Hepatocyte (in vitro differentiated cells): ENCODE results near the gene CRYGA. TPM values are rescaled to one million over a fixed set of nuclear protein-coding genes. Genes with fewer than 3 reads are reported as not detected.

Source experiments
- DNase-seq: peaks from one replicate; pipeline ENCODE4 v3.0.0-alpha.2; 2016; ENCODE audit warnings: low spot score
- H2AFZ ChIP-seq: fragments of 200-600 bp; sonication (generic); 2 replicates; pipeline ENCODE4 v1.6.0; 2016; ENCODE audit warnings: antibody characterized with exemption, mild to moderate bottlenecking
- H3K27ac ChIP-seq: fragments of 200-600 bp; sonication (generic); 2 replicates; pipeline ENCODE4 v1.5.1; 2016; ENCODE audit warnings: mild to moderate bottlenecking
- H3K27me3 ChIP-seq: fragments of 200-600 bp; sonication (generic); 2 replicates; pipeline ENCODE4 v1.6.1; 2016
- H3K36me3 ChIP-seq: fragments of 200-600 bp; sonication (generic); replicated peaks from 2 replicates; pipeline ENCODE4 v1.5.1; 2016; ENCODE audit warnings: low read depth; ENCODE audit not compliant: insufficient read depth
- H3K4me1 ChIP-seq: fragments of 200-600 bp; sonication (generic); 2 replicates; pipeline ENCODE4 v1.5.1; 2016; ENCODE audit warnings: mild to moderate bottlenecking, moderate library complexity; ENCODE audit not compliant: insufficient read depth
- H3K4me2 ChIP-seq: fragments of 200-600 bp; sonication (generic); 2 replicates; pipeline ENCODE4 v1.6.0; 2016
- H3K4me3 ChIP-seq: fragments of 200-600 bp; sonication (generic); 2 replicates; pipeline ENCODE4 v1.5.1; 2016; ENCODE audit warnings: mild to moderate bottlenecking
- H3K79me2 ChIP-seq: fragments of 200-600 bp; sonication (generic); 2 replicates; pipeline ENCODE4 v1.6.0; 2017; ENCODE audit warnings: mild to moderate bottlenecking
- H3K9me2 ChIP-seq: fragments of 200-600 bp; sonication (generic); replicated peaks from 2 replicates; pipeline ENCODE4 v1.6.0; 2017; ENCODE audit warnings: mild to moderate bottlenecking; ENCODE audit not compliant: insufficient read depth
- H3K9me3 ChIP-seq: fragments of 200-600 bp; sonication (generic); 2 replicates; pipeline ENCODE4 v1.5.1; 2016; ENCODE audit warnings: low read depth, mild to moderate bottlenecking
- H4K20me1 ChIP-seq: fragments of 200-600 bp; sonication (generic); 2 replicates; pipeline ENCODE4 v1.6.0; 2016; ENCODE audit warnings: mild to moderate bottlenecking; ENCODE audit not compliant: insufficient read depth, poor library complexity, severe bottlenecking
- EZH2 ChIP-seq: fragments of 200-600 bp; sonication (generic); IDR thresholded peaks from 2 replicates; pipeline ENCODE4 v1.6.1; 2016; ENCODE audit warnings: antibody characterized with exemption, mild to moderate bottlenecking, borderline replicate concordance
- EZH2phosphoT487 ChIP-seq: fragments of 200-600 bp; sonication (generic); IDR thresholded peaks from one replicate; pipeline ENCODE4 v1.6.1; 2018; ENCODE audit warnings: antibody characterized with exemption, mild to moderate bottlenecking, low read depth, moderate library complexity; ENCODE audit not compliant: unreplicated experiment, severe bottlenecking
- WGBS: methylation state at CpG from one replicate; pipeline ENCODE4 v1.1.6; 2016; ENCODE audit warnings: low lambda C conversion rate; ENCODE audit errors: missing lambda C conversion rate; 5-methylcytosine and 5-hydroxymethylcytosine counted together
- polyA plus RNA-seq: library from polyadenylated mRNA; unstranded; fragments of >200 nt; fragmentation: Nextera tagmentation; extraction: Ambion mirVana; gene quantifications from 2 replicates; pipeline ENCODE4 v1.2.1, GENCODE V29; 2016
- total RNA-seq: library from RNA; depleted of rRNA; stranded (reverse); fragments of >200 nt; gene quantifications from 2 replicates; pipeline ENCODE4 v1.2.3, GENCODE V29; 2014
- TF ChIP-seq, protein P1 (sequence below): fragments of 200-600 bp; sonication (generic); IDR thresholded peaks from 2 replicates; pipeline ENCODE4 v1.5.1; 2016; ENCODE audit warnings: antibody characterized with exemption, mild to moderate bottlenecking; ENCODE audit not compliant: poor library complexity

Gene CRYGA
- total and polyA plus RNA-seq, 2 experiments from 2014 or later, result not detected

DNA sequence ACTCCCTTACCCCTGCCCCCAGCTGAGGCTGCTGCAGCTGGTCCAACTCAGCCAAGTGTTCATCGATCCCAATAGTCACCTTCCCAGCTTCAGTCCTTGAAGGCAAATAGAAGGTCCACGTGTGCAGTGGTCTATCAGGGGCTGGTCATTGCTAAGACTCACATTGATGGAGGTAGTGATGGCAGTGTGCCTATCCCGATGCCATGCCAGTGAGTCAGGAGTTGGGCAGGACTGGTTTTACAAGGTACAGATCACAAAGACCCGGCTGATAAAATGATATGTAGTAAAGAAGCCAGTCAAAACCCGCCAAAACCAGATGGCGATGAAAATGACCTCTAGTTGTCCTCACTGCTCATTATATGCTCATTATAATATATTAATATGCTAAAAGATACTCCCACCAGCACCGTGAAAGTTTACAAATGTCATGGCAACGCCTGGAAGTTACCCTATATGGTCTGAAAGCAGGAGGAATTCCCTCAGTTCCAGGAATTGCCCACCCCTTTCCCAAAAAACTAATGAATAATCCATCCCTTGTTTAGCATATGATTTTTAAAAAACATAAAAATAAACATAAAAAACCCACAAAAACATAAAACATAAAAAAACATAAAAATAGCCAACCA lies 29.3 kb upstream of the CRYGA start:
- no peak for DNase-seq
- Histone ChIP-seq H3K36me3 (no peaks in the 10 kb centered on the region), H3K4me1 (no peaks in the 10 kb centered on the region), H3K9me3 (no peaks in the 10 kb centered on the region), H3K27ac (no peak overlapping the region), H2AFZ (no peak overlapping the region), H3K4me2 (no peak overlapping the region), H3K4me3 (no peak overlapping the region), H4K20me1 (no peaks in the 10 kb centered on the region), H3K79me2 (no peaks in the 10 kb centered on the region), H3K27me3 (no peaks in the 10 kb centered on the region), H3K9me2 (no peaks in the 10 kb centered on the region)
- TF ChIP-seq EZH2 (no peak), EZH2phosphoT487 (no peak)
- TF ChIP-seq, protein P1, sequence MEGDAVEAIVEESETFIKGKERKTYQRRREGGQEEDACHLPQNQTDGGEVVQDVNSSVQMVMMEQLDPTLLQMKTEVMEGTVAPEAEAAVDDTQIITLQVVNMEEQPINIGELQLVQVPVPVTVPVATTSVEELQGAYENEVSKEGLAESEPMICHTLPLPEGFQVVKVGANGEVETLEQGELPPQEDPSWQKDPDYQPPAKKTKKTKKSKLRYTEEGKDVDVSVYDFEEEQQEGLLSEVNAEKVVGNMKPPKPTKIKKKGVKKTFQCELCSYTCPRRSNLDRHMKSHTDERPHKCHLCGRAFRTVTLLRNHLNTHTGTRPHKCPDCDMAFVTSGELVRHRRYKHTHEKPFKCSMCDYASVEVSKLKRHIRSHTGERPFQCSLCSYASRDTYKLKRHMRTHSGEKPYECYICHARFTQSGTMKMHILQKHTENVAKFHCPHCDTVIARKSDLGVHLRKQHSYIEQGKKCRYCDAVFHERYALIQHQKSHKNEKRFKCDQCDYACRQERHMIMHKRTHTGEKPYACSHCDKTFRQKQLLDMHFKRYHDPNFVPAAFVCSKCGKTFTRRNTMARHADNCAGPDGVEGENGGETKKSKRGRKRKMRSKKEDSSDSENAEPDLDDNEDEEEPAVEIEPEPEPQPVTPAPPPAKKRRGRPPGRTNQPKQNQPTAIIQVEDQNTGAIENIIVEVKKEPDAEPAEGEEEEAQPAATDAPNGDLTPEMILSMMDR, result no peak
- 93% methylated on average over 8 of the region's 8 CpGs for WGBS

DNA sequence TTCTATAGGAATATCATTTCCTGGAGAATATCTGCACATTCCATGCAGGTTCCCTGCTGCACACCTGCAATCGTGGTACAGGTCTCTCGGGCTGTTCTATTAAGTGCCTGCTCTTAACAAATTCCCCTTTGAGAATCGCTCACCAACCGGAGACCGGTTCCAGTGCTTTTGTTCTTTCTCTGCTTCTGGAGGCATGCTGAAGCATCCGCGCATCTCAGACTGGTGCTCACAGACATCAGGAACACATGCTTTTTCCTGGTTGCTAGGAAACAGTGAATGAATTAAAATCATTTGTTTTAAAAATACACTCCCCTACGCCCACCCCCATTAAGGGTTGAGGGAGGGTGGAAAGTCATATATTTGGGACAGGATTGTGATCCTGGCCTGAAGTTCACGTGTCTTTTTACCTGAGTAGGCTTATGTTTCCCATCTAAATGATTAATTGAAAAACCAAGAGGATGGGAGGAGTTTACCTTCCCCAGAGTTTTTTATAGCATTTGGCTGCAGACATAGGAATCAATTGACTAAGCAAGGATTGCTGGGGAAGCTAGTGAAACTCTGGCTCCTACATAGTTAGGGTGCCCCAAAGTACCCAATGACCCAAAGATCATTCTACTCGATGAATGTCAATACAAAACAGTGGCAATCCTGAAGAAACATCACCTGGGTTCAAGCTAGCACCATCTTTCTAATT lies 26.6 kb upstream of the CRYGA start, which contains the start of gene C2orf80:
C2orf80 (minus strand) TSS at position 221 of the 694 bp plus-strand sequence. CDS start 3,044 bp downstream, outside the sequence.
- H3K9me2 ChIP-seq, result no peaks in the 10 kb centered on the region
- TF ChIP-seq, protein P1, result no peak
- no peaks in the 10 kb centered on the region for H4K20me1 ChIP-seq
- H2AFZ ChIP-seq, result no peak within 1 kb of the TSS
- H3K27ac ChIP-seq, result no peak within 1 kb of the TSS
- no peak for DNase-seq
- no peaks in the 10 kb centered on the region for H3K27me3 ChIP-seq
- no peak within 1 kb of the TSS for H3K4me3 ChIP-seq
- H3K9me3 ChIP-seq, result no peaks in the 10 kb centered on the region
- H3K79me2 ChIP-seq, result no peaks in the 10 kb centered on the region
- WGBS, result 74% methylated on average over 10 of the region's 10 CpGs
- H3K36me3 ChIP-seq, result no peaks in the 10 kb centered on the region
- H3K4me1 ChIP-seq, result no peaks in the 10 kb centered on the region
- H3K4me2 ChIP-seq, result no peak within 1 kb of the TSS

DNA sequence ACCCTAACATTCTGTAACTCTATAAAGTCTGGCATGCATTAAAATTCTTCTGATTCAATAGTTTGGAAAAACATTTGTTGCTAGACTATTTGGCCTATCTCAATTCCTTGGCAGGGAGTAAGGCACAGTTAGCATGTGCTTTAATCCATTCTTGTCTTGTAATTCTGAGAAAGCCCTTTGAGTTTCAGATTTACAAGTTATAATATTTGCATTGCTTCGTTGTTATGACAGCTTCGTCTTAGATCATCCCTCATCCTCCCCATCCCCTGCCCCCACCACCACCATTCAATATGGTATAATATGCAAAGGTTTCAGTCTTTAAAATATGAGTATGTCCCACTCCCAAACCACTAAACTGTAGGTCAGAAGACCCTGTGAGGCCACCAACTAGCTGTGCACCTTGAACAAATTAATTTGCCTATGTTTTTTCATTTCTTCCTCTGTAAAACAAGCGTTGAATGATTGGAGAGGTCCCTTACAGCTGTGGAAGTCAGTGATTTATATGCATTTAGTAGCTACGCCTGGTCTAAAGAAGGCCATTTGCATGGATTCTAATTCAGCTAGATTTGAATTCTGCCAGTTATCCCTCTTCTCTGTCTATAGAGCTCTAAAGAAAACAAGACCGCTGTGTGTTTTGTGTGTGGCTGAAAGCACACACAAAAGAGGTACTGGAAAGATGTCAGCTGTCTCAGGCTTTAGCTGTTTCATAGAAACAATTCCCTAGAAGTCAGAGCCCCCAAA lies 25.9 kb upstream of the CRYGA start:
- H3K9me2 ChIP-seq, result no peaks in the 10 kb centered on the region
- no peak overlapping the region for H2AFZ ChIP-seq
- H3K27me3 ChIP-seq, result no peaks in the 10 kb centered on the region
- H3K79me2 ChIP-seq, result no peaks in the 10 kb centered on the region
- no peaks in the 10 kb centered on the region for H3K36me3 ChIP-seq
- H3K9me3 ChIP-seq, result no peaks in the 10 kb centered on the region
- no peak for DNase-seq
- no peaks in the 10 kb centered on the region for H4K20me1 ChIP-seq
- H3K4me3 ChIP-seq, result no peak overlapping the region
- H3K27ac ChIP-seq, result no peak overlapping the region
- TF ChIP-seq, protein P1, result no peak
- 66% methylated on average over 5 of the region's 5 CpGs for WGBS
- no peaks in the 10 kb centered on the region for H3K4me1 ChIP-seq
- no peak overlapping the region for H3K4me2 ChIP-seq
